Neural crest cell (in vitro differentiated cells): ENCODE measurements around the gene ASB13. TPM values are rescaled to one million over a fixed set of nuclear protein-coding genes. Genes with fewer than 3 reads are reported as not detected.
A peak's percentile ranks its signal among the peaks of the same experiment; 100 is the strongest.

ENCODE experiments used
- DNase-seq: peaks from one replicate; pipeline ENCODE4 v3.0.0; 2021; ENCODE audit warnings: low read depth, mixed read lengths, low spot score
- H3K27ac Mint-ChIP-seq: one replicate; pipeline ENCODE4 v1.8.0; 2021; ENCODE audit warnings: mild to moderate bottlenecking, mixed read lengths; ENCODE audit not compliant: unreplicated experiment
- H3K27me3 Mint-ChIP-seq: 2 replicates; pipeline ENCODE4 v1.8.0; 2021; ENCODE audit warnings: low read depth, mild to moderate bottlenecking, mixed read lengths
- H3K36me3 Mint-ChIP-seq: 2 replicates; pipeline ENCODE4 v1.8.0; 2021; ENCODE audit warnings: low read depth, mild to moderate bottlenecking, mixed read lengths
- H3K4me1 Mint-ChIP-seq: 2 replicates; pipeline ENCODE4 v1.8.0; 2021; ENCODE audit warnings: mixed read lengths
- H3K4me3 Mint-ChIP-seq: one replicate; pipeline ENCODE4 v1.8.0; 2021; ENCODE audit warnings: mild to moderate bottlenecking, mixed read lengths
- H3K9me3 Mint-ChIP-seq: 2 replicates; pipeline ENCODE4 v1.8.0; 2021; ENCODE audit warnings: mixed read lengths
- total RNA-seq: library from RNA; stranded (reverse); gene quantifications from 2 replicates; pipeline ENCODE4 v1.2.1, GENCODE V29; 2021
- TF ChIP-seq, protein P1 (sequence below): fragments of 200-600 bp; sonication (generic); conservative IDR thresholded peaks from 2 replicates; pipeline ENCODE4 v1.5.0; 2021; ENCODE audit warnings: antibody characterized with exemption, mild to moderate bottlenecking

Gene ASB13
- total RNA-seq, 1 donor from 2014 or later = 40.8 TPM

DNA sequence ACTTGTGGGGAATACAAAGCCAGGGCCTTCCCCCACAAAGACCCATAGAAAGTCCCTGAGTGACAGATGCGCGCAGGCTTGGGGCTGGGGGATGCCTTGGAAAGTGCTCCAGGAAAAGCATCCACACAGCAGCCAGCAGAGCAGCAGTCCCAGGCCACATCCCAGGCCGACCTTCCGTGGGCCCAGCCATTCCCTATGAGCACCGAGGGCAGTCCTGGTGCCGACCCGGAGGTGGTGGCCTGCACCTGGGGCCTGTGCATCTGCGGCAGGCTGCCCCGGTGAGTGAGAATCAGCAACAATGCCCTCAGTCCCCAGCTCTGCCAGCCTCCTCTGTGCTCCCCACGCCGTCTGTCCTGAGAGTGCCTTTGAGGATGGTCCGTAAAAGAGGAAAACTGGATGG is 26.4 kb downstream of the ASB13 start:
- no peaks in the 10 kb centered on the region for H3K4me1 Mint-ChIP-seq
- H3K36me3 Mint-ChIP-seq = peaks cover 15% of the 10 kb centered on the region
- no peak for DNase-seq
- H3K9me3 Mint-ChIP-seq = no peaks in the 10 kb centered on the region
- no peak overlapping the region for H3K4me3 Mint-ChIP-seq
- H3K27ac Mint-ChIP-seq = no peak overlapping the region
- TF ChIP-seq, protein P1, sequence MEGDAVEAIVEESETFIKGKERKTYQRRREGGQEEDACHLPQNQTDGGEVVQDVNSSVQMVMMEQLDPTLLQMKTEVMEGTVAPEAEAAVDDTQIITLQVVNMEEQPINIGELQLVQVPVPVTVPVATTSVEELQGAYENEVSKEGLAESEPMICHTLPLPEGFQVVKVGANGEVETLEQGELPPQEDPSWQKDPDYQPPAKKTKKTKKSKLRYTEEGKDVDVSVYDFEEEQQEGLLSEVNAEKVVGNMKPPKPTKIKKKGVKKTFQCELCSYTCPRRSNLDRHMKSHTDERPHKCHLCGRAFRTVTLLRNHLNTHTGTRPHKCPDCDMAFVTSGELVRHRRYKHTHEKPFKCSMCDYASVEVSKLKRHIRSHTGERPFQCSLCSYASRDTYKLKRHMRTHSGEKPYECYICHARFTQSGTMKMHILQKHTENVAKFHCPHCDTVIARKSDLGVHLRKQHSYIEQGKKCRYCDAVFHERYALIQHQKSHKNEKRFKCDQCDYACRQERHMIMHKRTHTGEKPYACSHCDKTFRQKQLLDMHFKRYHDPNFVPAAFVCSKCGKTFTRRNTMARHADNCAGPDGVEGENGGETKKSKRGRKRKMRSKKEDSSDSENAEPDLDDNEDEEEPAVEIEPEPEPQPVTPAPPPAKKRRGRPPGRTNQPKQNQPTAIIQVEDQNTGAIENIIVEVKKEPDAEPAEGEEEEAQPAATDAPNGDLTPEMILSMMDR = no peak
- H3K27me3 Mint-ChIP-seq = no peaks in the 10 kb centered on the region

DNA sequence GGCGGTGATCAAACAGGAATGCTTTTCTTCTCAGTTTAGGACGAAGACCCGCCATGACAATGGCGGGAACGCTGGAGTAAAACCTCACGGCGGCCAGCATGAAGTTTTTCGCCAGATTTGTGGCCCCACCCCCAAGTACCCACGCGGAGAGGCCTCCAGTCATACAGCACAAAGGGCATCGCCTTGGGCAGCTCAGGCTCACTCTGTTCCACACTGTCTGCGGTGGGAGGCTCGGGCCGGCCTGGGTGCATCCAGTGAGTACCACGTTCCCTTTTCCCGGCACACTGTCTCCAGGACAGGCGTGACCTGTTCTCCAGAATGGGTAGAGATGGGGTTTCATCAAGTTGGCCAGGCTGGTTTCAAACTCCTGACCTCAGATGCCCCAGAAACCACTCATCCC is 27.3 kb downstream of the ASB13 start:
- no peaks in the 10 kb centered on the region for H3K27me3 Mint-ChIP-seq
- DNase-seq = no peak
- H3K36me3 Mint-ChIP-seq = peaks cover 8% of the 10 kb centered on the region
- H3K4me1 Mint-ChIP-seq = no peaks in the 10 kb centered on the region
- no peaks in the 10 kb centered on the region for H3K9me3 Mint-ChIP-seq
- TF ChIP-seq, protein P1 = no peak
- no peak overlapping the region for H3K4me3 Mint-ChIP-seq
- no peak overlapping the region for H3K27ac Mint-ChIP-seq

DNA sequence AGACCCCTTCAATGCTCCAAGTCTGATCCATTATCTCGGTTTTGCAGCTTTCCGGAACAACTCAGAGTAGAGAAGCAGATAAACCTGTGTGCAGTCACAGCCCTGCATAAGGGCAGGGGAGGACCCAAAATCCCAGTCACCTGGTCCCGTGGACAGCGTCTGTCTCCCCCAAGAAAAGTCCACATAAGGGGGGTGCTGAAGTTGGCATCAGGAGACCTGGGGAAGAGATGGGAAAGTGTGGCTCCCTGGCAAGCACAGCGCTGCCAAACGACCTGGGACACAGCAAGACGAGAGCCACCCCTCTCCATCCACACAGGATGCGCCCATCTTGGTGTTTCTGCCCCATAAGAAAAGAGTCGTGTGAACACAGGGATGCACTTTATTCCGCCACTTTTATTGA is 27.9 kb downstream of the ASB13 start:
- Mint-ChIP-seq H3K27ac (no peak overlapping the region), H3K4me3 (no peak overlapping the region)
- DNase-seq = no peak

DNA sequence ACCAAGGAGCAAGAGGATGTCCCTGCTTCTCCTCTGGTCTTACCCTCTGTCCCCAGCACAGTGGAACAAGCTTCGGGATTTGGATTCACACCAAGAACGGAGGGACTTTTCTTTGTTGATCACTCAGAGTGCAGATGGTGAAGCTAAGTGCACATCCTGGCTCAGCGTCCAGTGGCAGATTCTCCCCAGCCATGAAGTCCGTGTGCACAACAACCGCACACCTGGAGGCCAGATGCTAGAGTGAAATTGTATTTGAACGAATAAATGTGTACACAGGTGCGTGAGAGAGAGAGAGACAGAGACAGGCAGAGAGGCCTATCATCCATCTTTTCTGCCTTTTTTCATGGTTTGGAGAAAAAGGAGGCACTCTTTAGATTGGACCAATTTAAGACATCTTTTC is 31.5 kb downstream of the ASB13 start:
- Mint-ChIP-seq H3K36me3 (peaks cover 4% of the 10 kb centered on the region), H3K4me1 (peaks cover 8% of the 10 kb centered on the region), H3K4me3 (no peak overlapping the region), H3K27ac (peak overlapping the region; percentile 20), H3K27me3 (no peaks in the 10 kb centered on the region), H3K9me3 (no peaks in the 10 kb centered on the region)
- DNase-seq = no peak
- TF ChIP-seq, protein P1 = no peak

More for the DNA sequence above, 27.9 kb downstream of the ASB13 start:
- Mint-ChIP-seq H3K9me3 (no peaks in the 10 kb centered on the region), H3K4me1 (no peaks in the 10 kb centered on the region), H3K36me3 (peaks cover 7% of the 10 kb centered on the region), H3K27me3 (no peaks in the 10 kb centered on the region)
- TF ChIP-seq, protein P1 = no peak

DNA sequence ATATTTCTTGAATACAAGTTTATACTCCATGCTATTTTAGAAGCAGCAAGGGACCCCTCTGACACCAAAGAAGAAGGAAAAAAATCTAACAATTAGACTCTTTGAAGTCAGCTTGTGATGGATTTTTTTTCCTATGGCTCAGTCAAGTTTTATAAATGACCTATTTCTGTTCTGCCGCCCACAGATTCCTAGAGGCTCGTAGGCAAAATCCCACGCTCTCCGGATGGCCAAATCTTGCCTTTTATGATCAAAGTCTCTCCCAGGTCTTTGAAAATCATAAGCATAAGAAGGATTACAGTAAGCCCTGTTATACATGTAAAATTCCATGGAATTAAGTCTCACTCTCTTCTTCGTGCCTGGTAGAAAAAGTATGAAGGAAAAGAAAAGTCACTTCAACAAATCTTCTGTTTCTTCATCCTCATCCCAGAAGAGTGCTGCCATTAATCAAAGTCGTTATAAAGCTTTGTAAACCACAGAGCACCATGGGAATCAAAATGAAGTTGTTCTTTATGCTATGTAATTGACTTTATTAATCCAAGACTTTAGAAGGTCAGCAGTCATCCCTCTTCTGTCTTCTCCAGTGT is 33.1 kb downstream of the ASB13 start:
- Mint-ChIP-seq H3K36me3 (no peaks in the 10 kb centered on the region), H3K27me3 (no peaks in the 10 kb centered on the region), H3K9me3 (no peaks in the 10 kb centered on the region), H3K4me1 (peaks cover 18% of the 10 kb centered on the region), H3K27ac (no peak overlapping the region), H3K4me3 (no peak overlapping the region)
- DNase-seq = no peak
- TF ChIP-seq, protein P1 = no peak

DNA sequence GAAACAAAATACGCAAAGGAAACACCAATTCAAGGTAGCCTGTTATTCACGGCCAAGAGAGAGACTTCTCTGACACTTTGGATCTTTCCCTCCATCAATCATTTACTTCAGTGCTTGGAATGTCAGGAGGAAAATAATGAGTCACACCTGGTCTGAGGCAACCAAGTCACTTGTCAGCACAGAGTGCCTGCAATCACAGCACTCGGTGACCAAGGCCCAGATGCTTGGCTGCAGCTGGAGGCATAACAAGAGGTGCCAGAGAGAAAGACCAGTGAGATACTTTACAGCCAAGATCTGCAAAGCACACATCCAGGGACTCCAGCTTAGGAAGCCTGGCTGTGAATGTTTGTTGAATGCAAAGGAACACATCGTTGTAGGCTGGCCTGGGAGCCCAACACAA is 33.9 kb downstream of the ASB13 start:
- Mint-ChIP-seq H3K27me3 (no peaks in the 10 kb centered on the region), H3K36me3 (no peaks in the 10 kb centered on the region), H3K27ac (no peak overlapping the region), H3K4me3 (no peak overlapping the region), H3K4me1 (peaks cover 18% of the 10 kb centered on the region), H3K9me3 (no peaks in the 10 kb centered on the region)
- no peak for DNase-seq
- TF ChIP-seq, protein P1 = no peak
